ENCODE measurements around the gene DNAJC7. TPM values are rescaled to one million over a fixed set of nuclear protein-coding genes. Genes with fewer than 3 reads are reported as not detected.
"Not testable (repeated sequence)": the region's sequence is repeated elsewhere in the genome, so short reads cannot be mapped to it uniquely, and the experiment has no call there.

DNAJC7 gene
- total RNA-seq, 1 experiment from 2014 or later, result 63.1 TPM

DNA sequence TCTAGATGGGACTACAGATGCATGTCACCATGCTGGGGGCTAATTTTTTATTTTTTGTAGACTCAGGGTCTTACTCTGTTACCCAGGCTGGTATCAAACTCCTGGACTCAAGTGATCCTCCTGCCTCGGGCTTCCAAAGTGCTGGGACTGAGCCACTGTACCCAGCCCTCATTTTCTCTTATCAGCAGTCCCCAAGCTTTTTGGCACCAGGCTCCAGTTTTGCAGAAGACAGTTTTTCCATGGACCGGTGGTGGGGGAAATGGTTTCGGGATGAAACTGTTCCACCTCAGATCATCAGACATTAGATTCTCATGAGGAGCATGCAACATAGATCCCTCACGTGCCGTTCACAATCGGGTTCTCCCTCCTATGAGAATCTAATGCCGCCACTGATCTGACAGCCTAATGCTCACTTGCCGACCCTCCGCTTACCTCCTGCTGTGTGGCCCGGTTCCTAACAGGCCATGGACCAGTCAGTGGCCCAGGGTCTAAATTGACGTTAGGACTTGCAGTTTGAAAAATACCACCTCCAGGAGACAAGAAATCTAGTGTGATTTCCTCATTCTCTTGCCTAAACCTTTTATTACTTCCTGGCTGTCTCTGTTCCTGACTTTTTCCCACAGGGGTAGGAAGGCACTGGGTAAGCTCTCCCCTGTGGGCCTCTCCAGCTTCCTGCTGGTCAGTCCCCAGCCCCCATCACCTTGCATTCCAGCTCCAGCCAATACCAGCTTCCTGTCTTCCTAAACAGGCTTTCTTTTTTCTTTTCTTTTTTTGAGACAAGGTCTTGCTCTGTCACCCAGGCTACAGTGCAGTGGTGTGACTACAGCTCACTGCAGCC is 60.0 kb downstream of the DNAJC7 start:
- no peak for DNase-seq (ENCODE audit: low read depth)

DNA sequence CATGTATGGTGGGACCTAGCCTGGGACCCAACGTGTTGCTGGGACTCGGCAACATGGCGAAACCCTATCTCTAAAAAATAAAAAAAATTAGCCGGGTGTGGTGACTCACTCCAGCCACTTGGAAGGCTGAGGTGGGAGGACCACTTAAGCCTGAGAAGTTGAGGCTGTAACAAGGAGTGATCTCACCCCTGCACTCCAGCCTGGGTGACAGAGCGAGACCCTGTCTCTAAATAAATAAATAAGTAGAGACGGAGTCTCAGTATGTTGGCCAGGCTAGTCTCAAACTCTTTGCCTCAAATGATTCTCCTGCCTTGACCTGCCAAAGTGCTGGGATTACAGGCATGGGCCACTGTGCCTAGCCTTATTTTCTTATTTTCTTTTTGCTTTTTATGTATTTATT is 60.7 kb downstream of the DNAJC7 start:
- DNase-seq (ENCODE audit: low read depth), result no peak

- DNase-seq (ENCODE audit: low read depth), result no peak
These were observed 68.3 kb downstream of the DNAJC7 start for GRCh38 chr17:41948762-41949460.

GRCh38 chr17:41944943-41945342 is 72.3 kb downstream of the DNAJC7 start:
- DNase-seq (ENCODE audit: low read depth), result no peak

GRCh38 chr17:41943492-41943891 is 73.7 kb downstream of the DNAJC7 start:
- no peak for DNase-seq (ENCODE audit: low read depth)

- DNase-seq (ENCODE audit: low read depth), result no peak
These were observed 74.4 kb downstream of the DNAJC7 start for GRCh38 chr17:41942626-41943373.

DNA sequence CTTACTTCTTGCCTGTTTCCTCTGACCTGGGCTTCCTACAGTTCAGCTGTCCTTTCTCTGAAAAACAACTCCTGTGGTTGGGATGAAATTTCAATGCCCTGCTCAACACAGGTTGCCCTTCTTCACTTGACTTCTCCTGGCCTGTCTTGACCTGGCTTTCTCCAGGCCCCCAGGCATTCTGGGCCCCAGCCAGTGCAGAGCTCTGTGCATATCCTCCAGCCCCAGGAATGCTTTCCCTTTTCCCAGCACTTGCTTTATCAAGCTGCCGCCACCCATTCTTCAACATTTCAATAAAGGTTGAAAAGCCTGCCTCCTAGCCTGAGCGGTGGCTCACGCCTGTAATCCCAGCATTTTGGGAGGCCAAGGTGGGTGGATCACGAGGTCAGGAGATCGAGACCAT is 76.1 kb downstream of the DNAJC7 start:
- no peak for DNase-seq (ENCODE audit: low read depth)

DNA sequence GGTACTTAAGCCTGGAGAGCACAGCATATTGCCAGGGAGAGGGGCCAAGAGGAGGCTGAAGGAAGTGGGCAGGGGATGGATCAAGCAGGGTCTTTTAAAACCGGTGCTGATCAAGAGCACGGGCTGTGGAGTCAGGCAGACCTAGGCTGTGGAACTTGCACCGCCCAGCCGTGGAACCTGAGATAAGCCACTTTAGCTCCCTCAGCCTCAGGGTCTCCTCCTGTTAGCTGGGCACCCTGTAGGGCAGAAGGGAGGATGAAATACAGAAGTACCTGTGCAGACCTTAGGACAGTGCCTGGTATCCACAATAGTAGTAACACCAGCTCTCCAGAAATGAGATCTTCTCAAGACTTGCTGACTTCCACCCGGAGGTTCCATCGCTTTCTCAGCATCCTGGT is 77.5 kb downstream of the DNAJC7 start:
- no peak for DNase-seq (ENCODE audit: low read depth)

DNA sequence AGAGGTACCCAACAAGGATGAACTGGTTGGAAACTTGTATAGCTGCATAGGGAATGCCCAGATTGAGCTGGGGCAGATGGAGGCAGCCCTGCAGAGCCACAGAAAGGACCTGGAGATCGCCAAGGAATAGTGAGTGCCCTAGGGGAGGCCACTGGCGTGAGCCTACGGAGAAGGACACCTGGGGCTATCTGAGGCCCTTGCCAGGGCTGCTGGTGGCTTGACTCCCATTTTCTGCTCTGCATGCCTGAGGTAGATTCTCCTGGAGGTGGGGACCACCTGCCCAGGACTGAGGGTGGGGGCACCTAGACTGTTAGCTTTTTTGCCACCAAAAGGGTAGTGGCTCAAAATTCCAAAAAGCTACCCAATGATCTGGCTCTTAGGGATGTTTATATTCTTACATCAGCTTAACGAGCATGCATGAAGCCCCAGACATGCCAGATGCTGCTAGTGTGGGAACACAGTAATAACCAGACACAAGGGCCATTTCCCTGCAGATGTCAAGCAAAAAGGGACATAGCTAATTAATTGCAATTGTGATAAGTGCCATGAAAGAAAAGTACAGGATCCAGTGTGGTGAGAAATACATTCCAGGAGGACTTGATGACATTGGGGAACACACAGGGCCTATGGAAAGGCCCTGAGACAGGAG is 78.1 kb downstream of the DNAJC7 start:
- no peak for DNase-seq (ENCODE audit: low read depth)

- DNase-seq (ENCODE audit: low read depth), result no peak
These were observed 79.0 kb downstream of the DNAJC7 start for GRCh38 chr17:41937970-41938954.

DNA sequence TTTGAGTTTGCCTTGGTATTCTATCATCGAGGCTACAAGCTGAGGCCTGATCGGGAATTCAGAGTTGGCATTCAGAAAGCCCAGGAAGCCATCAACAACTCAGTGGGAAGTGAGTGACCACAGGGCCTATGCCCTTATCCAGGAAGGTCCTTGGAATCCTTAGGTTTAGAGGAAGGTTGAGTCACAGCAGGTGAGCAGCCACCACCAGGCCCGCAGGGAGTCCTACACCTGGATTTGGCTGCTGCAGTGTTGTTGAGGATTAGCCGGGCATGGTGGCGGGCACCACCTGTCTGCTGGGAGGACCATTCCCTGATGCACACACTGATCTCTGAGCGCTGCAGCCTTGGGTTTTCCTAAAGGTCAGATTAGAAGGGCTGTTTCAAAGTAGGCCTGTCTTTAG is 81.6 kb downstream of the DNAJC7 start:
- no peak for DNase-seq (ENCODE audit: low read depth)

GRCh38 chr17:41932816-41933389 is 84.3 kb downstream of the DNAJC7 start:
- DNase-seq (ENCODE audit: low read depth), result no peak

DNA sequence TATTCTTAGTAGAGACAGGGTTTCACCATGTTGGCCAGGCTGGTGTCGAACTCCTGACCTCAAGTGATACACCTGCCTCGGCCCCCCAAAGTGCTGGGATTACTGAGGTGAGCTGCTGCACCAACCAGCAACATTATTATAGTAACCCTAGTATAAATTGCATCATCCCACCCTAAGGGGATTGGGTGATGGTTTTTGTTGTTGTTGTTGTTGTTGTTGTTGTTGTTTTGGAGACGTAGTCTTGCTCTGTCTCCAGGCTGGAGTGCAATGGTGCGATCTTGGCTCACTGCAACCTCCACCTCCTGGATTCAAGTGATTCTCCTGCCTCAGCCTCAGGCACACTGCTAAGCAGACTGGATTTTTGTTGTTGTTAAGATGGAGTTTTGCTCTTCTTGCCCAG is 85.5 kb downstream of the DNAJC7 start:
- DNase-seq (ENCODE audit: low read depth), result not testable (repeated sequence)

GRCh38 chr17:41930833-41931156 is 86.4 kb downstream of the DNAJC7 start:
- not testable (repeated sequence) for DNase-seq (ENCODE audit: low read depth)

DNA sequence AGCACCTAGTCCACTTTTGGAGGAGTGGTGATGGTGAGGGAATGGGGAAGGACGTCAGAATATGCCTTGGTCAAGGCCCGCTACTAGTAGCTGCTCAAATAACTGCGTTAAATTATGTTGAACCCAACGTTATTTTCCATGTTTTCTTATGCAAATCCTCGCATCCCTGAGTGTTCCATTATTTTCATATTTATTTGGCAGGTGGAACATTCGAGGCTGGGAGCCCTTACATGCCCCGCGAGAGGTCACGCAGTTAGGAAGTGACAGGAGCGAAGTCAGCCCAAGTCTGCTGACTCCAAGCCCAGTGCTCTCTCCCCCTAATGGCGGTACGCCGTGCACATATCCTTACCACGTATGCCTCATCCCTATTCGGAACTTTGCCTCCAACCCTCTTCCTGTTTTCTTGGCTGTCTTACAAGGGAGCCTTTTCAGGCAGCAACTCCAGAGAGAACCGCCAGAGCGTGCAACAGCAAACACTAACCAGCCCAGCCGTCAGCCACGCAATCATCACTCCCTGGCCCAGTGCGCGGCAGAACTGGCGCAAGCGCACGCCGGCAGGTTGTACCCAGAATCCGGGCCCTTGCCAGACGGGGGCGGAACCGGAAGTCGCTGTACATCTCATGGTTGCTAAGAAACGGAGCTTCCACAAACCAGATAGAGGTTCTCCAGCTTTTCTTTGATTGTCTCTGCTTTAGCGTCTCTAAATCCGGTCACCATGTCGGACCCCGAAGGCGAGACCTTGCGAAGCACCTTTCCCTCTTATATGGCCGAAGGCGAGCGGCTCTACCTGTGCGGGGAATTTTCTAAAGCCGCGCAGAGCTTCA is 87.0 kb downstream of the DNAJC7 start, which contains the start of gene ODAD4:
TSS of gene ODAD4 (plus strand) at position 609 of the 824 bp plus-strand sequence. CDS start at position 716, 107 bp downstream.
- peak; percentile 96 for DNase-seq (ENCODE audit: low read depth)

DNA sequence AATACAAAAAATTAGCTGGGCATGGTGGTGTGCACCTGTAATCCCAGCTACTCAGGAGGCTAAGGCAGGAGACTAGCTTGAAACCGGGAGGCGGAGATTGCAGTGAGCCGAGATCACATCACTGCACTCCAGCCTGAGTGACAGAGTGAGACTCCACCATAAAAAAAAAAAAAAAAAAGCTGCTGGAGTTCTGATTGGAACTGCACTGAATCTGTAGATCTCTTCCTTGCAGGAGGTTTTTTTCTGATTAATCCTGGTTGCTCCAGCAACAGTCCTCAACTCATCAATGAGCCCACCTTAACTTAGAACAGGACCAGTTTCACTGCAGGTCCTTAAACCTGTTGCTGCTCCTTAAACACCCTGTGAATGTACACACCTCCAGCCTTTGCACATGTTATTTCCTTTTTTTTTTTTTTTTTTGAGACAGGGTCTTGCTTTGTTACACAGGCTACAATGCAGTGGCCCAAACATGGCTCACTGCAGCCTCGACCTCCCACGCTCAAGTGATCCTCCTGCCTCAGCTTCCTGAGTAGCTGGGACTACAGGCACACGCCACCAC is 88.5 kb downstream of the DNAJC7 start:
- no peak for DNase-seq (ENCODE audit: low read depth)

All from RPMI7951 (cell line).